Nasal cavity respiratory epithelium epithelial cell of viscerocranial mucosa (primary cell): Measurements from ENCODE around the gene ADAD2. TPM values are rescaled to one million over a fixed set of nuclear protein-coding genes. Genes with fewer than 3 reads are reported as not detected.

Experiments used
- total RNA-seq: library from RNA; depleted of rRNA; stranded (reverse); fragments of >200 nt; gene quantifications from 2 replicates; pipeline ENCODE4 v1.2.3, GENCODE V29; 2014

Gene ADAD2
- not detected in 2 replicates for total RNA-seq

GRCh38 chr16:84190731-84191388 is at the start of gene ADAD2:
ADAD2 (plus strand) TSS chr16:84191157; CDS start chr16:84191231, 74 bp downstream.

DNA sequence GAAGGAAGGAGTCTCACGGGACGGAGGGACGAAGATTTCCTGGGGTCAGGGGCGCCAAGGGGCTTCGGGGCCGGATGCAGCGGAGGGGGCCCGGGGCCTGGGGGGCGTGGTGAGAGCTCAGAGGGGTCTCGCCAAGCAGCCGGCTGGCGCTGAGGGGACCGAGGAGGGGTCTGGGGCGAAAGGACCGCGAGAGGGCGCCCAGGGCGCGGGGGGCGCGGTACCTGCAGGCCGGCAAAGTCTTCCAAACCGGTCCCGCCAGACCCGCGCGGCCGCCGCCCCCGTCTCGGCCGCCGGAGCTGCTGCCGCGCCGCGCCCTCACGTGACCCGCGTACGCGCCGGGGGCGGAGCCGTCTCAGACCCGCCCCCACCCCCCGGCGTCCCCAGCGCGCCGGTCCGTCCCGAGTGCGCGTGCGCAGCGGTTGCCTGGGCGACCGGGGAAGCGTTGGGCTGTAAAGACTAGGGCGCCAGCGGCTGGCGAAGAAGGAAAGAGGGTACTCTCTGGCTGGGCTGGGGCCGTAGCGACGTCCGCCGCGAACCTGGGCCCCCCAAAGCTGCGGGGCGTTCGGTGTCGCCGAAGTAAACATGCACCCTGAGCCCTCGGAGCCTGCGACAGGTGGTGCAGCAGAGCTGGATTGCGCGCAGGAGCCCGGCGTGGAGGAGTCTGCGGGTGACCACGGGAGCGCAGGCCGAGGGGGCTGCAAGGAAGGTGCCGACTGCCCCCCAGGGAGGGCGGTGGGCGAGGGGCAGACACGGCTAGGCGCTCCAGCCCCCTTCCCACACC is 45.9 kb upstream of the ADAD2 start, which contains the start of the genes DNAAF1 and HSDL1:
Gene DNAAF1, plus strand, starts transcription at position 450 of the 781 bp plus-strand sequence. Its CDS starts 133 bp downstream, at position 583.
Gene HSDL1, minus strand, starts transcription at position 319 of the 781 bp plus-strand sequence. CDS start 13,856 bp downstream, outside the sequence.

DNA sequence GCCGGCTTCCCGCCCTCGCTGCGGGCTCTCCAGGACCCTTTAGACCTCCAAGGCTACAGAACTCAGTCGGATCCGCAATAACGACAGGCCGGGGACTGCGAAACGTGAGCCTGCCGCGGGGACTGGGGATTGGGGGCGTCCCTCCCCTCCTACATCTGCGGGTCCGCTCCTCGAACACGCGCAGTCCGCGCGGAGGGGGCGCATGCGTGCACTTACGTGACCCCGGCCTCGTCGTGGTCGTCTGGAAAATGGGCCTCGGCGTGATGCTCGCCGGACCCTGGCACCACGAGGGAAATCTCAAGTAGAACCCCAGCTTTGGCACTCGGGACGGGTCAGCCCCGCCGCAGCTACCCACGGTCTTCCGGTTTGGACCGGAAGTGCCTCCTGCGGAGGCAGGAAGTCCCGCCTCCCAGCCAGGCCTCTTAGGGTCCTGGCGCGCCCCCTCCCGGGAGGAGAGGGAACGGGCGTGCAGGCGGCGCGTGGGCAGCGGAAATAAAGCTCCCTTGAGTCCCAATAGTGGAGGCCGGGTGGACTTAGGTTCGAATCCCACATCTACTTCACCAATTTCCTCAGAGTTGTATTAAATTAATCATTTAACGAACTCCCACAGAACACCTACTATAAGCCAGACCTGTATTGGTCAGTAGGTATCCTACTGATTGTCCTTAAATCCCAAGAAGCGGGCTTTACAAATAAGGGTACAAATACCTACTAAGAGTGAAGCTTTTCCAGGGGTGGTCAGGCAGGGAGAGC is 4.1 kb upstream of the ADAD2 start, which contains the start of gene TAF1C:
Gene TAF1C, minus strand, starts transcription at position 373 of the 753 bp plus-strand sequence. CDS start 2,069 bp downstream, outside the sequence.

DNA sequence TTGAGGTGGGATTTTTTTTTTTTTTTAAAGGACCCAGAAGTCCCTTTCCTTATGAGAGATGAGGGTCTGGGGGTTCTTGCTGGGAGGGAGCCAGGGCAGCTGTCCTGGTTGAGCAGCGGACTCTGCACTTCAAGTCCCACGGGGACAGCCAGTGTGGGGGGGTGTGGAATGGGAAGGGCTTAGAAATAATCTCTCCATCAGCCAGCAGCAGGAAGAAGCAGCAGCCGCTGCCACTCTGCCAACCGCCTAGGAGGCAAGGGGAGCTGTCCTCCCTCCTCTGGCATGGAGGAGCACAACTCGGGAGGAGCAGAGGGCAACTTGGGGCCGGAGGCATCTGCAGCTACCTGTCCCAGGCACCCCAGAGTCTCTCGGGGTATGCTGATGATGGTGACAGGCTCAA is 49.0 kb downstream of the ADAD2 start, which contains the start of gene KCNG4:
Gene KCNG4, minus strand, starts transcription at position 104 of the 400 bp plus-strand sequence. CDS start 2,527 bp downstream, outside the sequence.

Other genes starting within 250 kb of the ADAD2 start
- 3.1 and 5.1 TPM in 2 replicates for gene OSGIN1, start 237.9 kb upstream of the ADAD2 start, total RNA-seq
- gene NECAB2, start 222.9 kb upstream of the ADAD2 start, total RNA-seq, result not detected in 2 replicates
- gene SLC38A8, start 148.4 kb upstream of the ADAD2 start, total RNA-seq, result 0.34 TPM in 1 of 2 replicates, not detected in the other
- 78.3 and 102 TPM in 2 replicates for gene MBTPS1, start 74.2 kb upstream of the ADAD2 start, total RNA-seq
- gene HSDL1, start 46.0 kb upstream of the ADAD2 start, total RNA-seq, result 25.7 and 35.9 TPM in 2 replicates
- gene DNAAF1, start 45.8 kb upstream of the ADAD2 start, total RNA-seq, result 0.07 TPM in 1 of 2 replicates, not detected in the other
- gene TAF1C, start 4.1 kb upstream of the ADAD2 start, total RNA-seq, result 7.5 and 14.1 TPM in 2 replicates
- gene KCNG4, start 48.9 kb downstream of the ADAD2 start, total RNA-seq, result not detected in 2 replicates
- gene WFDC1, start 103.7 kb downstream of the ADAD2 start, total RNA-seq, result not detected in 2 replicates
- 26.7 and 50.7 TPM in 2 replicates for gene ATP2C2, start 177.4 kb downstream of the ADAD2 start, total RNA-seq